Breast epithelium (tissue), 4 donors: Measurements from ENCODE around the gene FBXL13. TPM values are rescaled to one million over a fixed set of nuclear protein-coding genes. Genes with fewer than 3 reads are reported as not detected.
"Not testable (repeated sequence)": the region's sequence is repeated elsewhere in the genome, so short reads cannot be mapped to it uniquely, and the experiment has no call there.

Experiments
- DNase-seq, 2 donors: peaks; one replicate each; pipeline ENCODE4 v3.0.0-alpha.2; 2019; ENCODE audit warnings: low spot score in 2 of 2
- H3K27ac ChIP-seq, 2 donors: fragments of 200-600 bp; sonication (generic) in 1 of 2; one replicate each; pipeline ENCODE4 v1.5.1; 2016 to 2019; ENCODE audit warnings: mild to moderate bottlenecking in 1 of 2
- H3K27me3 ChIP-seq, 2 donors: fragments of 200-600 bp; sonication (generic) in 1 of 2; one replicate each; pipeline versions ENCODE4 v1.5.1 to v1.6.0; 2017 to 2019; ENCODE audit warnings: control low read depth in 1 of 2, mild to moderate bottlenecking in 1 of 2
- H3K36me3 ChIP-seq: fragments of 200-600 bp; one replicate; pipeline ENCODE4 v1.5.1; 2019
- H3K4me1 ChIP-seq, 2 donors: fragments of 200-600 bp; sonication (generic); one replicate each; pipeline ENCODE4 v1.5.1; 2016 to 2019; ENCODE audit warnings: control low read depth in 1 of 2
- H3K4me3 ChIP-seq, 3 donors: fragments of 200-600 bp; sonication (generic); 1 replicate in 2 of 3; 2 replicates in 1 of 3; pipeline ENCODE4 v1.5.1; 2016 to 2019; ENCODE audit warnings: mild to moderate bottlenecking in 3 of 3, moderate library complexity in 2 of 3
- H3K9me3 ChIP-seq, 2 donors: fragments of 200-600 bp; sonication (generic) in 1 of 2; one replicate each; pipeline ENCODE4 v1.5.1; 2016 to 2019; ENCODE audit warnings: control low read depth in 1 of 2
- CTCF ChIP-seq, 3 donors: fragments of 450-650 bp; IDR thresholded peaks; one replicate each; pipeline ENCODE4 v1.5.1; 2016 to 2017; ENCODE audit warnings: antibody characterized with exemption in 3 of 3, mild to moderate bottlenecking in 3 of 3, moderate library complexity in 3 of 3
- POLR2A ChIP-seq: fragments of 450-650 bp; IDR thresholded peaks from one replicate; pipeline ENCODE4 v1.6.1; 2016; ENCODE audit warnings: antibody characterized with exemption, mild to moderate bottlenecking, moderate library complexity
- POLR2AphosphoS5 ChIP-seq, 3 donors: sonication (generic); formaldehyde crosslinking; IDR thresholded peaks; one replicate each; pipeline ENCODE4 v1.6.1; 2017; ENCODE audit warnings: antibody characterized with exemption in 3 of 3
- intact Hi-C: fragments of 100-400 bp; cut with DNase I; formaldehyde crosslinking; loops from one replicate; pipeline ENCODE4 v1.15.1; 2023; ENCODE audit warnings: low total_unique reads
- total RNA-seq, 3 donors: library from RNA; depleted of rRNA; stranded (reverse); fragments of >200 nt; gene quantifications; one replicate each; pipeline ENCODE4 v1.1.0, GENCODE V29; 2016

FBXL13 gene
- total RNA-seq, 3 donors from 2014 or later = 1.1 to 4.2 (median 3.3) TPM

DNA sequence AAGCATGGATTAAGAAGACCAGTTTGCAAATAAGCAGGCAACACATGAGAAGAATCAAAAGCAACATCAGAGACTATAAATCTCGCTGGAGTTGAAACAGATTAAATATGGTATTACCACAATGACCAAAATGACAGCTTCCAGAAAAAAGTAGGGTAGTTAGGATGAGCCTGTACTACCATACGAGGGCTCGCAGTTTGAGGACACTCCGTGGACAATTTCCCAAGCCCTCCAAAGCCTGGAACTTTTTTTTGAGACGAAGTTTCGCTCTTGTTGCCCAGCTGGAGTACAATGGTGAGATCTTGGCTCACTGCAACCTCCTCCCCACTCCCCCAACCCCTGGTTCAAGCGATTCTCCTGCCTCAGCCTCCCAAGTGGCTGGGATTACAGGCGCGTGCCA is 160.8 kb downstream of the FBXL13 start:
- intact Hi-C loops = no loop called here
- Histone ChIP-seq H3K4me3 (peak overlapping the region; percentile 14 to 54 (median 28)), H3K9me3 (no peaks in the 10 kb centered on the region), H3K27ac (peak overlapping the region; percentile 7 to 73), H3K27me3 (no peaks in the 10 kb centered on the region), H3K4me1 (no peaks in the 10 kb centered on the region), H3K36me3 (no peaks in the 10 kb centered on the region)
- TF ChIP-seq POLR2A (no peak), POLR2AphosphoS5 (IDR thresholded peaks at IDR 0.05) (no peak), CTCF (IDR thresholded peaks at IDR 0.05) (no peak)
- DNase-seq = no peak

DNA sequence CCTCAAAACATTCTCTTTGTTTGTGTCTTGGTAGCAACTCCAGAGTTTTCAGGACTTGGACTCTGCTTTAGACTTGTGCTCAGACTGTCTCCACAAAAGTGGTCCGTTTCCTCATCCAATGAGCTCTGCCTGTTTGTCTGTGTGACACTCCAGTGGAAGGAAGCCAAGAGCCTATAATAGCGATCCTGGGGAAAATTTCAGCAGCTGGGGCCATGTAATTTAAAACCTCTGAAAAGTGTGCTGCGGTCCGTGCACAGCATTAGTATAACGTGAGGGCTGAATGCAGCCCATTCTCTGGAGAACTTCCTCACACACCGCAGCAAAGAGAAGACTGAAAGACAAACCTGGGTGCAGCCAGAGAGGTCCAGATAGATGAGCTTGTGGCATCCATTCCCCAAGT is 161.9 kb downstream of the FBXL13 start, which contains the start of gene LRRC17:
TSS of gene LRRC17 (plus strand) at position 259 of the 400 bp plus-strand sequence. CDS start 20,914 bp downstream, outside the sequence.
- H3K27me3 ChIP-seq = no peaks in the 10 kb centered on the region
- no peaks in the 10 kb centered on the region for H3K36me3 ChIP-seq
- peak within 1 kb of the TSS; percentile 7 to 73 for H3K27ac ChIP-seq
- no peak for DNase-seq
- TF ChIP-seq POLR2A (no peak), POLR2AphosphoS5 (IDR thresholded peaks at IDR 0.05) (peak in 1 of 3 donors; percentile 27)
- no peaks in the 10 kb centered on the region for H3K4me1 ChIP-seq
- no peaks in the 10 kb centered on the region for H3K9me3 ChIP-seq
- intact Hi-C loops = no loop called here
- peak within 1 kb of the TSS; percentile 14 to 54 (median 28) for H3K4me3 ChIP-seq

DNA sequence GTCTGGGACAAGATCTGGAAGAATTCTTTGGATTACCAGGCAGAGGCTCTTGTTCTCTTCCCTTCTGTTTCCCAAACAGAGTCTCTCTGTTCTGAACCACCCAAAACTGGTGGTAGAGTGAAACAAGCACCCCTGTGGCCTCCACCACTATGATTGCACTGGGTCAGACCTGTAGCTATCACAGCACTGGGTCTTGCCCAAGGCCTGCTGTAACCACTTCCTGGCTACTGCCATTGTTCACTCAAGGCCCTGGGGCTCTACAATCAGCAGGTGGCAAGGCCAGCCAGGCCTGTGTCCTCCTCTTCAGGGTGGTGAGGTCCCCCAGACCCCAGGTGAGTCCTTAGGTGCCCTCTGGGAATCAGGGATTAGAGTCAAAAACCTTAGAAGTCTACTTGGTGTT is 165.9 kb downstream of the FBXL13 start:
- Histone ChIP-seq H3K4me1 (no peaks in the 10 kb centered on the region), H3K4me3 (no peak overlapping the region), H3K27ac (no peak overlapping the region), H3K27me3 (no peaks in the 10 kb centered on the region), H3K36me3 (no peaks in the 10 kb centered on the region), H3K9me3 (no peaks in the 10 kb centered on the region)
- no peak for TF ChIP-seq POLR2A
- TF ChIP-seq CTCF (IDR thresholded peaks at IDR 0.05) = no peak
- TF ChIP-seq POLR2AphosphoS5 (IDR thresholded peaks at IDR 0.05) = no peak
- DNase-seq = no peak
- intact Hi-C loops = no loop called here

- H3K27ac ChIP-seq, H3K4me1 ChIP-seq, H3K27me3 ChIP-seq, intact Hi-C loops, DNase-seq, H3K9me3 ChIP-seq, H3K36me3 ChIP-seq, H3K4me3 ChIP-seq: not testable (repeated sequence)
Measured at GRCh38 chr7:102903576-102903975, 171.0 kb downstream of the FBXL13 start.

DNA sequence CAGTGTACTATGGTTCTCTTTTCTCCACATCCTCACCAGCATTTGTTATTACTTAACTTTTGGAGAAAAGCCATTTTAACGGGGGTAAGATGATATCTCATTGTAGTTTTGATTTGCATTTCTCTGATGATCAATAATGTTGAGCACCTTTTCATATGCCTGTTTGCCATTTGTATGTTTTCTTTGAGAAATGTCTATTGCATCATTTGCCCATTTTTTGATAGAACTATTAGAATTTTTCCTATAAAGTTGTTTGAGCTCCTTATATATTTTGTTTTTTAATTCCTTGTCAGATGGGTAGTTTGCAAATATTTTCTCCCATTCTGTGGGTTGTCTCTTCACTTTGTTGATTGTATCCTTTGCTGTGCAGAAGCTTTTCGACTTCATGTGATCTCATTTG is 172.5 kb downstream of the FBXL13 start:
- intact Hi-C loops, H3K9me3 ChIP-seq, H3K27ac ChIP-seq, H3K4me3 ChIP-seq, H3K4me1 ChIP-seq, H3K36me3 ChIP-seq, H3K27me3 ChIP-seq, DNase-seq: not testable (repeated sequence)

GRCh38 chr7:102898532-102898859 is 176.1 kb downstream of the FBXL13 start:
- intact Hi-C loops = loop anchor here (5.0 kb wide), 1 partner anchor 224 kb away; no protein-coding TSS in a partner anchor

More at GRCh38 chr7:102898532-102898859, 176.1 kb downstream of the FBXL13 start:
- TF ChIP-seq POLR2A (no peak), CTCF (IDR thresholded peaks at IDR 0.05) (no peak), POLR2AphosphoS5 (IDR thresholded peaks at IDR 0.05) (no peak)
- DNase-seq = no peak
- Histone ChIP-seq H3K27me3 (no peaks in the 10 kb centered on the region), H3K9me3 (no peaks in the 10 kb centered on the region), H3K36me3 (no peaks in the 10 kb centered on the region), H3K4me3 (no peak overlapping the region), H3K27ac (no peak overlapping the region), H3K4me1 (no peaks in the 10 kb centered on the region)
